Panc1 (cell line): ENCODE measurements around the gene RNASE3. TPM values are rescaled to one million over a fixed set of nuclear protein-coding genes. Genes with fewer than 3 reads are reported as not detected.

ENCODE experiments used
- ATAC-seq: fragments of 200-7000 bp; cut with Tn5 transposase; 2 replicates; pipeline ENCODE4 v1.9.1; 2020; ENCODE audit warnings: mild to moderate bottlenecking, moderate library complexity
- BruUV-seq: library from RNA; stranded (reverse); fragments of 400-500 nt; replicated peaks from 2 replicates; lab custom pipeline; 2021; lab: Mats Ljungman, UMichigan
- CTCF ChIA-PET: fragments of 300-600 bp; sonication (Branson Sonifier 250); formaldehyde crosslinking; loops from one replicate; lab custom pipeline; 2022; ENCODE audit warnings: antibody characterized with exemption; lab: Charles Lee
- POLR2A ChIA-PET: fragments of 300-600 bp; sonication (Branson Sonifier 250); formaldehyde crosslinking; loops from one replicate; lab custom pipeline; 2022; ENCODE audit warnings: antibody characterized with exemption; lab: Charles Lee
- DNase-seq: peaks from one replicate; pipeline ENCODE4 v3.0.0-alpha.2; 2010; ENCODE audit warnings: low read depth, low spot score
- H3K27ac ChIP-seq: 2 replicates; pipeline ENCODE4 v1.5.1; 2011; ENCODE audit warnings: mild to moderate bottlenecking, low read length, inconsistent platforms
- H3K27me3 ChIP-seq: fragments of 200-500 bp; sonication (Bioruptor generic); 2 replicates; pipeline ENCODE4 v1.6.0; 2014; ENCODE audit warnings: low read length, inconsistent platforms; ENCODE audit not compliant: control insufficient read depth, insufficient read depth
- H3K36me3 ChIP-seq: fragments of 200-500 bp; sonication (Bioruptor generic); 2 replicates; pipeline ENCODE4 v1.5.1; 2014; ENCODE audit warnings: inconsistent platforms, mild to moderate bottlenecking, low read length, moderate library complexity; ENCODE audit not compliant: control insufficient read depth, insufficient read depth
- H3K4me1 ChIP-seq: 2 replicates; pipeline ENCODE4 v1.5.1; 2011; ENCODE audit warnings: inconsistent platforms, mild to moderate bottlenecking, low read length, moderate library complexity; ENCODE audit not compliant: control insufficient read depth, insufficient read depth
- H3K4me3 ChIP-seq, 2 experiments: 2 replicates each; pipeline ENCODE4 v1.5.1; 2011 to 2012; ENCODE audit warnings: low read depth in 2 of 2, low read length in 2 of 2, mild to moderate bottlenecking in 2 of 2, inconsistent platforms in 1 of 2, moderate library complexity in 1 of 2
- H3K9me3 ChIP-seq: fragments of 200-500 bp; sonication (Bioruptor generic); 2 replicates; pipeline ENCODE4 v1.5.1; 2014; ENCODE audit warnings: low read depth, mild to moderate bottlenecking, inconsistent platforms, low read length, moderate library complexity; ENCODE audit not compliant: control insufficient read depth, insufficient read depth
- CTCF ChIP-seq: fragments of 450-650 bp; IDR thresholded peaks from 2 replicates; pipeline ENCODE4 v1.5.1; 2017; ENCODE audit warnings: mild to moderate bottlenecking
- POLR2AphosphoS5 ChIP-seq: IDR thresholded peaks from 2 replicates; pipeline ENCODE4 v1.6.1; 2012; ENCODE audit warnings: mild to moderate bottlenecking, low read depth, low read length, moderate library complexity
- REST ChIP-seq, 2 experiments: IDR thresholded peaks; 2 replicates each; pipeline ENCODE4 v1.6.1; 2011 to 2012; ENCODE audit warnings: low read depth in 2 of 2, control low read depth in 1 of 2, low read length in 1 of 2, mild to moderate bottlenecking in 1 of 2, moderate library complexity in 1 of 2; ENCODE audit not compliant: insufficient read depth in 1 of 2
- SIN3A ChIP-seq: IDR thresholded peaks from 2 replicates; pipeline ENCODE4 v1.6.1; 2012; ENCODE audit warnings: low read depth, mild to moderate bottlenecking, low read length, moderate library complexity, borderline replicate concordance; ENCODE audit not compliant: insufficient read depth
- TCF7L2 ChIP-seq: IDR thresholded peaks from 2 replicates; pipeline ENCODE4 v1.6.1; 2011; ENCODE audit warnings: mild to moderate bottlenecking, low read depth, low read length, inconsistent platforms
- in situ Hi-C: cut with HindIII; loops from 2 replicates; pipeline ENCODE4 v1.10.0; 2016; ENCODE audit warnings: low sequenced_read_pairs, low pct_unique_long_range_greater_than_20kb
- intact Hi-C: fragments of 100-400 bp; cut with micrococcal nuclease; formaldehyde crosslinking; loops from one replicate; pipeline ENCODE4 v1.10.0; 2022; ENCODE audit not compliant: unreplicated experiment
- total RNA-seq: library from RNA; stranded (reverse); gene quantifications from one replicate; pipeline ENCODE4 v1.2.1, GENCODE V29; 2021; ENCODE audit not compliant: unreplicated experiment

The RNASE3 gene
- total RNA-seq, 1 experiment from 2014 or later: not detected

GRCh38 chr14:20866963-20867362 lies 24.2 kb upstream of the RNASE3 start:
- in situ Hi-C loops: no loop called here
- CTCF ChIA-PET: no interaction called here
- TF ChIP-seq REST (IDR thresholded peaks at IDR 0.05; ENCODE audit: insufficient read depth in 1 of 2, low read depth in 2 of 2, low read length in 1 of 2) (no peak), TCF7L2 (no peak), POLR2AphosphoS5 (no peak), SIN3A (no peak), CTCF (peak; percentile 36; the same call in 1 of the 2 replicates)

DNA sequence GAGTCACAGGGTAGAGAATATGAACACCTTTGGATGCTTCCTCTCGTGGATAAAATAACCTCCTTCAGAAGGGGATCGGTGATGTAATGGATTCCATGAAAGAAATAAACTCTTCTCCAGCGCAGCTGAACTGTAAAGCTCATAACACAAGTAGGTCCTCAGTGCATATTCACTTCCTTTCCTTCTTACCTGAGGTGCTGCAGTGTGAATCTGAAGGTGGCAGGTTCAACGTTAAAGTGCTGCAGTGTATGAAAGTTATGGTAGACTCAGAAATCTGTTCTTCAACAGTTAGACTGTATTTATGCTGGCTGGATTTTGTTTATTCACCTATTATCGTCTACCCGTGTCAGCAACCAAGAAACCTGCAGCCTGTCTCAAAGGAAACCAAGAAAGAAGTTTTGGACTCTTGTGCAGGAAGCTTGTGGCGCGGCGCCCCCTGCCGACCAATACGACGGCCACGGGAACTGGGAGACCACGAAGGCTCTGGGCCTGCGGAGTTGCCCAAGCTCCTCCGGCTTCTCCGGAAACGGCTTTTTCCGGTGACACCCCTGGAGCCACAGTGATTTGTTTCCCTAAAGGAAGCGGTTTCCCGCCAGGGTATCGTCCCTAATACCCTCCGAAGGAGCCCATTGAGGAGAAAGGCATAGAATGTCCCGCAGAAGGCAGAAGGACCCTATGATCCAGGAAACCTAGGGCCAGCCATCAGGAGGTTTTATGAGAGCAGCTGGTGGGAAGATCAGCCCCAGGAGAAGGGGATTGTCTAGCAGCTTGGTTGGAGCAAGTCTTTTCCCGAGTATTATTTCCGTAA lies 17.6 kb upstream of the RNASE3 start:
- Histone ChIP-seq H3K36me3 (no peaks in the 10 kb centered on the region), H3K4me3 (no peak overlapping the region), H3K4me1 (no peaks in the 10 kb centered on the region), H3K9me3 (no peaks in the 10 kb centered on the region), H3K27me3 (peaks cover 5% of the 10 kb centered on the region; the same call in 1 of the 2 replicates), H3K27ac (no peak overlapping the region)
- ChIA-PET CTCF (interaction anchor here (0.6 to 0.9 kb wide), 2 partner anchors 14 to 98 kb away, joined by 3 to 4 read pairs; no protein-coding TSS in a partner anchor), POLR2A (no interaction called here)
- no TSS peak for BruUV-seq
- DNase-seq: no peak
- TF ChIP-seq POLR2AphosphoS5: no peak
- peak; percentile 81 for TF ChIP-seq CTCF
- TF ChIP-seq SIN3A: no peak
- in situ Hi-C loops (no loop called here), intact Hi-C loops (no loop called here)
- ATAC-seq: peak; percentile 74

More at GRCh38 chr14:20866963-20867362, 24.2 kb upstream of the RNASE3 start:
- H3K27me3 ChIP-seq: peaks cover 5% of the 10 kb centered on the region; the same call in 1 of the 2 replicates
- POLR2A ChIA-PET: no interaction called here
- no TSS peak for BruUV-seq
- H3K36me3 ChIP-seq: no peaks in the 10 kb centered on the region
- DNase-seq: no peak
- H3K4me1 ChIP-seq: no peaks in the 10 kb centered on the region
- no peak overlapping the region for H3K4me3 ChIP-seq
- intact Hi-C loops: no loop called here
- no peaks in the 10 kb centered on the region for H3K9me3 ChIP-seq
- ATAC-seq: no peak
- H3K27ac ChIP-seq: no peak overlapping the region
